ENCODE results near the gene MAP3K14.

The MAP3K14 gene

GRCh38 chr17:45341533-45342158, 24.8 kb upstream of the MAP3K14 start:
- H3K27me3 ChIP-seq (ENCODE audit: control insufficient read depth, low read length) = peaks cover 9% of the 10 kb centered on the region
- no peaks in the 10 kb centered on the region for H3K9me2 ChIP-seq (replicated peaks; ENCODE audit: control insufficient read depth, low read length)
- no peak overlapping the region for H3K4me3 ChIP-seq (ENCODE audit: low read length)
- H3K4me1 ChIP-seq (ENCODE audit: control insufficient read depth, low read length) = no peaks in the 10 kb centered on the region
- no peaks in the 10 kb centered on the region for H4K20me1 ChIP-seq (ENCODE audit: control insufficient read depth, insufficient read depth, low read depth, low read length)
- no peaks in the 10 kb centered on the region for H3F3A ChIP-seq (ENCODE audit: control insufficient read depth, insufficient read depth)
- H3K4me2 ChIP-seq (ENCODE audit: low read length) = no peak overlapping the region
- TF ChIP-seq EZH2phosphoT487 (IDR thresholded peaks at IDR 0.05; ENCODE audit: borderline replicate concordance, low read length) (no peak), CTCF (IDR thresholded peaks at IDR 0.05; ENCODE audit: low read depth, low read length, poor library complexity, severe bottlenecking) (no peak)
- H3K36me3 ChIP-seq (ENCODE audit: control insufficient read depth, low read length) = no peaks in the 10 kb centered on the region
- no peaks in the 10 kb centered on the region for H3K9me3 ChIP-seq (ENCODE audit: control insufficient read depth, insufficient read depth, low read length)
- no peak overlapping the region for H3K27ac ChIP-seq (ENCODE audit: low read depth, low read length)
- H3K79me2 ChIP-seq (ENCODE audit: control insufficient read depth, low read length) = no peaks in the 10 kb centered on the region

- Histone ChIP-seq H3K9me3 (ENCODE audit: control insufficient read depth, insufficient read depth, low read length) (no peaks in the 10 kb centered on the region), H4K20me1 (ENCODE audit: control insufficient read depth, insufficient read depth, low read depth, low read length) (no peaks in the 10 kb centered on the region), H3K4me1 (ENCODE audit: control insufficient read depth, low read length) (peaks cover under 1% of the 10 kb centered on the region), H3K9me2 (replicated peaks; ENCODE audit: control insufficient read depth, low read length) (no peaks in the 10 kb centered on the region), H3K27ac (ENCODE audit: low read depth, low read length) (no peak overlapping the region), H3F3A (ENCODE audit: control insufficient read depth, insufficient read depth) (no peaks in the 10 kb centered on the region), H3K4me2 (ENCODE audit: low read length) (no peak overlapping the region), H3K4me3 (ENCODE audit: low read length) (no peak overlapping the region), H3K36me3 (ENCODE audit: control insufficient read depth, low read length) (no peaks in the 10 kb centered on the region), H3K27me3 (ENCODE audit: control insufficient read depth, low read length) (peaks cover 9% of the 10 kb centered on the region), H3K79me2 (ENCODE audit: control insufficient read depth, low read length) (no peaks in the 10 kb centered on the region)
- no peak for TF ChIP-seq CTCF (IDR thresholded peaks at IDR 0.05; ENCODE audit: low read depth, low read length, poor library complexity, severe bottlenecking)
- no peak for TF ChIP-seq EZH2phosphoT487 (IDR thresholded peaks at IDR 0.05; ENCODE audit: borderline replicate concordance, low read length)
Measured at GRCh38 chr17:45339646-45340605, 23.1 kb upstream of the MAP3K14 start.

GRCh38 chr17:45338996-45339535, 22.2 kb upstream of the MAP3K14 start:
- Histone ChIP-seq H3K4me3 (ENCODE audit: low read length) (no peak overlapping the region), H3K27me3 (ENCODE audit: control insufficient read depth, low read length) (peaks cover 9% of the 10 kb centered on the region), H3K9me2 (replicated peaks; ENCODE audit: control insufficient read depth, low read length) (no peaks in the 10 kb centered on the region), H3K4me2 (ENCODE audit: low read length) (no peak overlapping the region), H3F3A (ENCODE audit: control insufficient read depth, insufficient read depth) (0 out of 2 replicates have a peak, but pooled peaks cover 3% of the 10 kb centered on the region), H3K36me3 (ENCODE audit: control insufficient read depth, low read length) (no peaks in the 10 kb centered on the region), H3K79me2 (ENCODE audit: control insufficient read depth, low read length) (no peaks in the 10 kb centered on the region), H3K4me1 (ENCODE audit: control insufficient read depth, low read length) (peaks cover 10% of the 10 kb centered on the region), H4K20me1 (ENCODE audit: control insufficient read depth, insufficient read depth, low read depth, low read length) (no peaks in the 10 kb centered on the region), H3K9me3 (ENCODE audit: control insufficient read depth, insufficient read depth, low read length) (no peaks in the 10 kb centered on the region), H3K27ac (ENCODE audit: low read depth, low read length) (no peak overlapping the region)
- TF ChIP-seq EZH2phosphoT487 (IDR thresholded peaks at IDR 0.05; ENCODE audit: borderline replicate concordance, low read length) = no peak
- TF ChIP-seq CTCF (IDR thresholded peaks at IDR 0.05; ENCODE audit: low read depth, low read length, poor library complexity, severe bottlenecking) = no peak

Measured in DOHH2 (cell line).